NCI-H748 treated with DMSO at 0.1 percent for 48 hours (cell line): Measurements from ENCODE around the gene GNPTAB.
A peak's percentile ranks its signal among the peaks of the same experiment; 100 is the strongest.

ENCODE experiments used
- DNase-seq: peaks from one replicate; lab custom pipeline; 2025; lab: John Stamatoyannopoulos, UW

Gene GNPTAB

DNA sequence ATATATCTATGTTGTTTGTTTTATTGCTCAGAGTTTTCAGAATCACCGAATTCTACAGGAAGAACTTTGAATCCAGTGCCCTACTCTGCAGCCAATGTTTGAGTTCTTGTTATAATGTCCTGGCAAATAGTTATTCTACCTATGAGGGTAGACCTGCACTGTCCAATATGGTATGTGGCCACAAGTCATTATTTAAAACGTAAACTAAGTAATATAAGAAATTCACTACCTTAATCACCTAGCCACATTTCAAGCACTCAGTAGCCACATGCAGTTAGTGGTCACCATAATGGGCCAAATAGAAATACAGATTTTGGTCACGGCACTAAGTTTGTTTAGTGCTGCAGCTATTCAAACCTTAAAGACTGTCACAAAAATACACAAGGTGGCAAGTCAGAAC lies 26.4 kb downstream of the GNPTAB start:
- no peak for DNase-seq

- DNase-seq, result no peak
These were observed 26.8 kb downstream of the GNPTAB start for GRCh38 chr12:101803978-101804377.

- no peak for DNase-seq
These were observed 28.3 kb downstream of the GNPTAB start for GRCh38 chr12:101802486-101802885.

- DNase-seq, result no peak
These were observed 31.0 kb downstream of the GNPTAB start for GRCh38 chr12:101799774-101800173.

DNA sequence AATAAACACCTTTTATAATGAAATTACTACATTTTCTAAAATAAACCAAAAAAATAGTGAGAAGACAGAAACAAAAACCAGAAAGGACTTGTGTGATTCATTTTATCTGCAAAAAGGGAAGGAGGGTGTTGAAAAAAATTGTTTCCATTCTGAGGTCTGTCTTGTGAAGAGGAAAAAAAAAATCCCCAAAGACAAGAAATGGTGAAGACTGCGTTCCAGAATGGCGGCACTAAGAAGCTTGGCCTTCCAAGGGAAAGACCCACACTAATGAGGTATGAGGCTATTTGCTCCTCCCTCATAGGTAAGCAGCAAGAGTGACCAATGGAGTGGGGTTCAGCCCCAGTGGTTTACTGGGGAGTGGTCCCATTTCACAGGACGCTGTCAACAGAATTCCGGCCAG lies 35.0 kb downstream of the GNPTAB start:
- DNase-seq, result no peak

- no peak for DNase-seq
These were observed 35.7 kb downstream of the GNPTAB start for GRCh38 chr12:101795013-101795412.

- DNase-seq, result no peak
These were observed 36.2 kb downstream of the GNPTAB start for GRCh38 chr12:101794574-101794973.

DNA sequence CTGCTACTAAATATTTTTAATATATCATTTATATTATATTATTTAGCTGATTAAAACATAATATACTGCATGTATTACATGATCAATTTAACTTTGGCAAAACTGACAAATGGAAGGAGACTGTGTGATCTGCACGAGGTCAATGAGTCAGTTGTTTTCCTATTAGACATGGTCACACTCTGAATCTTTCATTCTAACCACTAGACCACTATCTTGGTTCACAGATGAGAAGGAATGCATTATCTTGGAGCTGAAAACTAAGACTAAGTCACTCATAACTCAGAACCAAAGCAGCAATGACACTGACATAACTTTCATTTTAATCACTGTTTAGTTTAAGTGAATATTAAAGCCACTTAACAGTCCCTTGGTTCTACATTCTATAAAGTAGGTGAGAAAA lies 37.4 kb downstream of the GNPTAB start:
- no peak for DNase-seq

DNA sequence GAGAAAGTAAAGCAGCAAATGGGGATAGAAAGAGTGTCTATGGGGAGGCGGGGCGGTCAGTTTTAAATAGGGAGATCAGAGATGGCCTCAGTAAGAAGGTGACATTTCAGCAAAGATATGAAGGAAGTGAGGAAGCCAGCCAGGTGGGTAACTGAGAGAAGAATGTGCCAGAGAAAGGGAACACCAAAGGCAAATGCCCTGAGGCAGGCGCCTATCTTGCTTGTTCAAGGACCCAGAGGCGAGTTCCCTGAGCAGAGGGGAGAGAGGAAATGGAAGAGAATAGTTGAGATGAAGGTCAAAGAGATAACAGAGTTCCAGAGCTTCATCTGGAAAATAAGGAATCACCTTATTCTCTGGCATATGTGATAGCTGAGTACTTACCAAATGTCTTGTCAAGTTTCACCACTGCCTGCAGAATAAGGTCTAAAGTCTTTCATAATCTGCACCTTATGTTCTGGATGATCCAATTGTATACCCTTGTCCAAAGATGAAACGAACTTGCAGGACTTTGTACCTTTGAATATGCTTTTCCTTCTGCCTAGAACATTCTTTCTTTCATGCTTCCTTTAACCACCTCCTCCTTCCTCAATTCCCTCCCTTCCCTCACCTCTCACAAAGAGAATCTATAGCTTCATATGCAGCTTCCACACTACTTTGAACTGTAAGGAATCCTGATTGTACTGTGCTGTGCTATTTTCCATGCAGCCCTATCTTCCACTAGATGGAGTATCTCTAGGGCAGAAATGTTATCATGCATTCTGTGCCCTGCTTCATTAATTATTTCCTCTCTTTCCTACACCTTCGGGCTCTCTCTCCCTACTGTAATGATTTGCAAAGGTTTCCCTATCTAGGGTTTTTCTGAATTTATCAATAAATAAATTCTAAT lies 38.5 kb downstream of the GNPTAB start:
- DNase-seq, result no peak

DNA sequence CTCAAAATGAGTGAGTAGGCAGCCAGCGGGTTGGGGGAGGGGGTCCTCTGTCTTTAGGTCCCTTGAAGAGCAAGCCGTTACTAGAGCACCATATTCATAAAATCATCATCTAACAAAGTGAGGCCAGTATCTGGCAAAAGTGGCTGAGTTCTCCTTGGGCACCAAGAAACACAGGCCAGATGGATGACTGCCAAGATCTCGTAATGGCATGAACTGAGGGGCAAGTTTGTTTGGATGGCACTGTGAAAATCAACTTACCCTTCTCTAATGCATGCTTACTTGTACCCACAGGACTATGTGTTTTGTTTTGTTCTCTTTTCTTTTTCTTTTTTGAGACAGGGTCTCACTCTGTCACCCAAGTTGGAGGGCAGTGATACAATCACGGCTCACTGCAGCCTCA lies 41.6 kb downstream of the GNPTAB start:
- DNase-seq, result no peak

GRCh38 chr12:101785671-101786070 lies 45.1 kb downstream of the GNPTAB start:
- DNase-seq, result no peak

- DNase-seq, result no peak
These were observed 46.4 kb downstream of the GNPTAB start for GRCh38 chr12:101784376-101784775.

GRCh38 chr12:101783838-101784237 lies 46.9 kb downstream of the GNPTAB start:
- no peak for DNase-seq

GRCh38 chr12:101783150-101783549 lies 47.6 kb downstream of the GNPTAB start:
- no peak for DNase-seq

GRCh38 chr12:101782273-101782731 lies 48.5 kb downstream of the GNPTAB start:
- DNase-seq, result no peak

DNA sequence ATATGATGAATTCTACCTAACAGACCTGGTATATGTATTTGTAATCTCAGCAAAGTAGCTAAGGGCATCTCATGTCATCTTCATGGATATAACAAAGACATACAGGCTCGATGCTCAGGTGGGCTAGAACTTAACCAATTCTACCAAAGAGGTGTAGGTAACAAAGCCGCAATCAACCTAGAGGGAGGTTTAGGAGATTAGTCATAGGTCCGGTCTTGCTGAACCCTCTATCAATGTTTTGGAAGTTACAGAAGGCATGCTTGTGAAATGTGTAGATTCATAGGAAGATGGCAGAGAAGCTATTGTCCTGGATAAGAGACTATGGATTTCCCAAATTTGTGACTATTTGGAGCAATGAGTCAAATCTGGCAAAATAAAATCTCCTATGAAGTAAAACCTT lies 48.9 kb downstream of the GNPTAB start:
- DNase-seq, result no peak

GRCh38 chr12:101780599-101780998 lies 50.2 kb downstream of the GNPTAB start:
- no peak for DNase-seq

DNA sequence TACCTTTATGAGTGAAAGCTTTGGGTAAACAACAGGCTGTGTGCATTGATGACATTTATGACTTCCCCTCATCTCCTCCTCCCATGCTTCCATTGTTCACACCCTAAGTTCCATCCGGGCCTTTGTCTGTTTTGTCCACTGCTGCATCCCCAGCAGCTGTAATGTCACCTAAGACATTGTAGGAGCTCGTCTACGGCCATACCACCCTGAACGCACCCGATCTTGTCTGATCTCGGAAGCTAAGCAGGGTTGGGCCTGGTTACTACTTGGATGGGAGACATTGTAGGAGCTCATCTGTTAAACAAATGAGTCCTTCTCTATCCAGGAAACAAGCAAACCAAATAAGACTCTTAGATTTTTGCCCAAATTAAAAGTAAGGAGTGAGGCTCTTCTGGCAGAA lies 51.1 kb downstream of the GNPTAB start:
- DNase-seq, result peak; percentile 46

DNA sequence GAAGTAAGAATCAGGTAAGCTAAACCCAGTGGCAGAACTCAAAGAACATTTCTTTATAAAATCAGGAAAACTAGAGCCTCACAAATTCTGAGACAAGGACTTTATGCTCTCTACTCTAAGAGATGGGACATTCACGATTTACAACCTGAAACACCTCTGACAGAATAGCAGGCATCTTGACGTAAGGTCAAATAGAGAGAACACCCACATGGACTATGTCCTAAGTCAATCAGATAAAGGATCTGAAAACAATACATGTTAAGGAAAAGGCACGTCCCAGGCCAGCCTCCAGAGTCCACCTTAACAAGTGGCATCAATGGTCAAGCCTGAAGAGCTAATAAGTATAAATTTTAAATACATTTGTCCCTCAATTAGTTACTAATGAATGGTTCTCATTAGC lies 51.6 kb downstream of the GNPTAB start:
- DNase-seq, result no peak

GRCh38 chr12:101777978-101778377 lies 52.8 kb downstream of the GNPTAB start:
- DNase-seq, result no peak

DNA sequence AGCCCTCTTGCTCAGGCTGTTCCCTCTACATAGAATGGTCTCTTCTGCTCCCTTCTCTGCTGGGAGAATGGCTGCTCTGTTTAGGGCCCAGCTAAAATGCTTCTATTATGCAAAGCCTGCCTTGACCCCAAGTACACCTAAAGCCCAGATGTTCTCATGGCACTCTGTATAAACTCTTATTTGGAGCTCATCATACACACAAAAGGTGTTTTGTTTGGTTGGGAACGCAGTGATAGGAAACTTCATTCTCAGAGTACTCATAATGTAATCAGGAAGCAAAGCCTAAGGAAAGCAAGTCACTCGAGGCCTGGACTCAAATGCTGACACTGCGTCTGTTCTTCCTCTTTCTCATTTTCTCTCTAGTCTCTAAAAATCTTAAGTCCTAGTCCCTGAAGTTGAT lies 53.3 kb downstream of the GNPTAB start:
- no peak for DNase-seq

- no peak for DNase-seq
These were observed 54.9 kb downstream of the GNPTAB start for GRCh38 chr12:101775816-101776215.

DNA sequence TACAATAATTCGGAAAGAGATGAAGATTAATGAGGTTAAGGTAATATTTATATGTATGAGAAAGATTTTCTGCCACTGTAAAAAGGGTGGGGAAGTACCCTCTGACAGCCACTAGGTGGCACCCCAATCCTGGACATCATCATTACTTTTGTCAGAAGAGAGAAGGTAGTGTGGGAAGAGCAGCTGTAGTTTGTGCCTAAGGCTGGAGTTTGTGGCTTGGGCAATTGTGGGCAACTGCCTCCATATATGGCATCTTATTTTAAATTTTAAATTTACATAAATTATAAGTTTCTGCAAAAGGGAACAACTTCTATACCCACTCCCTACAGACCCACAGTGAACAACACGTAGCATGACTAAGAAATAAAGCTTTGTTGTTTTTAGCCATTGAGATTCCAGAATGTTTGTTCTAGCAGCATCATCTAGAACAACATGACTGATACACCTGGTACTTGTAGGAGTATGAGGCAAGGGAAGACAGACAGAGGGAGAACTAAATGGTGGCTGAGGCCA lies 57.1 kb downstream of the GNPTAB start:
- peak; percentile 63 for DNase-seq
